ENCODE data around the gene SNAPC2. TPM values are rescaled to one million over a fixed set of nuclear protein-coding genes. Genes with fewer than 3 reads are reported as not detected.

SNAPC2 gene
- polyA plus RNA-seq, 2 donors = 5.6 to 11.3 TPM

DNA sequence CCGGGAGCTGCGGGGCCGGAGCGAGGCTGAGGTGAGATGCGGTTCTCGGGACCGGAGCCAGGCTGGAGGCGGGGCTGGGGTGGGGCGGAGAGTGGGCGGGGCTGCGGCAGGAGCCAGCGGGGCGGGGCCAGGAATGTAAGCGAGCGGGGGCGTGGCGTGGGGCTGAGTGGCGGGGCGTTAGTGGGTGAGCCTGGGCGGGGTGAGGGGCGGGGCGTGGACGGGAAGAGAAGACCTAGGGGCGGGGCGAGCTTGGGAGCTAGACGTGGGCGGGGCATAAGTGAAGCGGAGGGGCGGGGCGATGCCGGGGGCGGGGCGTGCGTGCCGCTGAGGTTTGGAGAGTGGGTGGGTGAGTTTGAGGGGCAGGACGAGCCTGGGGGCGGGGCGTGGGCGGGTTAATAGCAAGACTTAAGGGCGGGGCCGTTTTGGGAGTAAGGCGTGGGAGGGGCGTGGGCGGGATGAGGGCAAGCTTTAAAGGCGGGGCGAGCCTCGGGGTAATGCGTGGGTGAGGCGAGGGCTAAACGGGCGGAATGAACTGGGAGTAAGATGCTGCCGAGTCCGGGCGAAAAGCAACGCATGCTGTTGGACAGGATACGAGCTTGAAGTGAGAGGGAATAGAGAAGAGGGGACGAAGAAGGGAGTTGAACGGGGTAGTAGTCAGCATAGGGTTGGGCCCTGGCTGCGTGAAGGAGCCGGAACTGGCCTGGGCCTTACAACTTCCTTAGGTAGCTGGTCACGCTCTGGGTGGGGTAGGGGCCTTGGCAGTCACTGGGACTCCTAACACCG lies 572 bp downstream of the SNAPC2 start:
- H3K4me1 ChIP-seq (ENCODE audit: control insufficient read depth in 2 of 2, insufficient read depth in 2 of 2, low read length in 1 of 2) = peaks cover 15 to 37% of the 10 kb centered on the region in 2 donors
- peaks cover 0 to 3% of the 10 kb centered on the region in 2 donors for H3K9me3 ChIP-seq (ENCODE audit: control insufficient read depth in 2 of 2, insufficient read depth in 1 of 2, low read depth in 1 of 2, low read length in 1 of 2)
- H3K36me3 ChIP-seq (ENCODE audit: control insufficient read depth in 2 of 2, insufficient read depth in 2 of 2, low read length in 1 of 2) = peaks cover 0 to 14% of the 10 kb centered on the region in 2 donors
- peaks cover 0 to 10% of the 10 kb centered on the region in 2 donors for H3K27me3 ChIP-seq (ENCODE audit: control insufficient read depth in 1 of 2, insufficient read depth in 2 of 2, low read length in 2 of 2)
- H3K27ac ChIP-seq (ENCODE audit: low read depth in 2 of 2, low read length in 1 of 2) = peak overlapping the region; percentile 89 to 97
- WGBS, 2 donors = 1% methylated on average over 45 to 62 of the region's 62 CpGs
- H3K4me3 ChIP-seq (ENCODE audit: low read depth in 1 of 2, low read length in 2 of 2) = peak overlapping the region; percentile 45 to 77

DNA sequence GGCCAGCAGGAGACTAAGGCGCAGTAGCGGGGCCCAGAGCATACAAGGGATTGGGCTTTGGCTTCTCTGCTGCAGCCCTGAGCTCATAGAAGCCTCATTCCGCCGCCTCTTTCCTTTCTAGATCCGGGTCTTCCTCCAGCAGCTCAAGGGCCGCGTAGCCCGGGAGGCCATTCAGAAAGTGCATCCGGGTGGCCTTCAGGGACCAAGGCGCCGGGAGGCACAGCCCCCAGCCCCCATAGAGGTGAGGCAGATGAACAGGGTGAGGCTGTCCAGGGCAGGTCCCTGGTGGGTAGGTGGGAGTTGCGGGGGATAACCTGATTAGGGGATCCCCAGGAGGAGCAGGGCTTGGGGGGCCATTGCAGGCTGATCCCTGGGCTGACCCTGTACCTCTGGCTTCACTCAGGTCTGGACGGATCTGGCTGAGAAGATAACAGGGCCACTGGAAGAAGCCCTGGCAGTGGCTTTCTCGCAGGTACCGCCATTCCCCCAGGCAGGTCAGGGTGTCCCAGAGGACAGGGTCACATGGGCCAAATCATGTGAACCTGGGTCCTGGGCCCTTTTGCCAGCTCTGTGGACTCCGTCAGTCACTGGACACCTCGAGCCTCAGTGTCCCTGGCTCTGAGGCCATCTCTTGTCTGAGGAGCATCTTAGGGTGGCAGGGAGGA lies 1.3 kb downstream of the SNAPC2 start:
- Histone ChIP-seq H3K36me3 (ENCODE audit: control insufficient read depth in 2 of 2, insufficient read depth in 2 of 2, low read length in 1 of 2) (peaks cover 0 to 14% of the 10 kb centered on the region in 2 donors), H3K4me3 (ENCODE audit: low read depth in 1 of 2, low read length in 2 of 2) (peak overlapping the region; percentile 39 to 41), H3K9me3 (ENCODE audit: control insufficient read depth in 2 of 2, insufficient read depth in 1 of 2, low read depth in 1 of 2, low read length in 1 of 2) (peaks cover 0 to 3% of the 10 kb centered on the region in 2 donors), H3K27ac (ENCODE audit: low read depth in 2 of 2, low read length in 1 of 2) (peak overlapping the region; percentile 85 to 91), H3K4me1 (ENCODE audit: control insufficient read depth in 2 of 2, insufficient read depth in 2 of 2, low read length in 1 of 2) (peaks cover 15 to 34% of the 10 kb centered on the region in 2 donors), H3K27me3 (ENCODE audit: control insufficient read depth in 1 of 2, insufficient read depth in 2 of 2, low read length in 2 of 2) (peaks cover 0 to 7% of the 10 kb centered on the region in 2 donors)
- 42 to 50% methylated on average over 17 of the region's 17 CpGs for WGBS, 2 donors

DNA sequence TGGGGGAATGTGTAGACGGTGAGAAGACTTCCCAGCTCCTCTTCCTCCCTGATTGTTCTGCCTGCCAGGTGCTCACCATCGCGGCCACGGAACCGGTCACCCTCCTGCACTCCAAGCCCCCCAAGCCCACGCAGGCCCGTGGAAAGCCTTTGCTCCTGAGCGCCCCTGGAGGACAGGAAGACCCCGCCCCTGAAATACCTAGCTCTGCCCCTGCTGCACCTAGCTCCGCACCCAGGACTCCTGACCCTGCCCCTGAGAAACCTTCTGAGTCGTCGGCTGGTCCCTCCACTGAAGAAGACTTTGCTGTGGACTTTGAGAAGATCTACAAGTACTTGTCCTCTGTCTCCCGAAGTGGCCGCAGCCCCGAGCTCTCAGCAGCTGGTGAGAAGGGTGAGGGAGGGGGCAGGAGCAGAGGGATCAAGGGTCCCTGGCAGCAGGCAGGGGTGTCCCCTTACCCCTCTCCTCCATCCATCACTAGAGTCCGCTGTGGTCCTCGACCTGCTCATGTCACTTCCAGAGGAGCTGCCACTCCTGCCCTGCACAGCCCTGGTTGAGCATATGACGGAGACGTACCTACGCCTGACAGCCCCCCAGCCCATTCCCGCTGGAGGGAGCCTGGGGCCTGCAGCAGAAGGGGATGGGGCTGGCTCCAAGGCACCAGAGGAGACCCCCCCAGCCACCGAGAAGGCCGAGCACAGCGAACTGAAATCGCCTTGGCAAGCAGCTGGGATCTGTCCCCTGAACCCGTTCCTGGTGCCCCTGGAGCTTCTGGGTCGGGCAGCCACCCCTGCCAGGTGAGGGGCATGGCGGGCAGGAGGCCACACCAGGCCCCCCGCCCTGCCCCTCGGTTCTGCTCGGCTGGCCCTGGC lies 2.1 kb downstream of the SNAPC2 start:
- Histone ChIP-seq H3K27me3 (ENCODE audit: control insufficient read depth in 1 of 2, insufficient read depth in 2 of 2, low read length in 2 of 2) (peaks cover 0 to 5% of the 10 kb centered on the region in 2 donors), H3K9me3 (ENCODE audit: control insufficient read depth in 2 of 2, insufficient read depth in 1 of 2, low read depth in 1 of 2, low read length in 1 of 2) (peaks cover 0 to 3% of the 10 kb centered on the region in 2 donors), H3K27ac (ENCODE audit: low read depth in 2 of 2, low read length in 1 of 2) (peak overlapping the region in 1 of 2 donors; percentile 85), H3K36me3 (ENCODE audit: control insufficient read depth in 2 of 2, insufficient read depth in 2 of 2, low read length in 1 of 2) (peaks cover 0 to 18% of the 10 kb centered on the region in 2 donors), H3K4me3 (ENCODE audit: low read depth in 1 of 2, low read length in 2 of 2) (no peak overlapping the region), H3K4me1 (ENCODE audit: control insufficient read depth in 2 of 2, insufficient read depth in 2 of 2, low read length in 1 of 2) (peaks cover 15 to 31% of the 10 kb centered on the region in 2 donors)
- 90 to 93% methylated on average over 27 to 31 of the region's 31 CpGs for WGBS, 2 donors

DNA sequence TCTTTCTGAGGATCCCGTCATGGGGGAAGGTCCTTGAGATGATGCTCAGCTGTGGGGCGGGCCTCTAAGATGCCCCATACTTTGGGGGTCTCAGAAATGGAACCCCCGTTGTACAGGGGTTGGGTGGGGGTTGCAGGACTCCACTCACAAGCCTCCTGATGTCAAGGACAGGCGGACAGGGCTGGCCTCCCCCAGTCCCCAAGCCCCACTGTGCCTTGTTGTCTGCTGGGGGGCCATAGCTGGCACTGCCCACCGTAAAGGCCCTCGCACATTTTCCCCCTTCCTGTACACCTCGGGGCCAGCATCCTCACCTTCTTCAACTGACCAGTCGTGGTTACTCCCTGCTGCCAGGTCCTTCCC lies 2.7 kb downstream of the SNAPC2 start:
- no peaks in the 10 kb centered on the region for H3K9me3 ChIP-seq (ENCODE audit: control insufficient read depth in 2 of 2, insufficient read depth in 1 of 2, low read depth in 1 of 2, low read length in 1 of 2)
- WGBS, 2 donors = 82 to 90% methylated on average over 7 to 8 of the region's 8 CpGs
- peaks cover 0 to 2% of the 10 kb centered on the region in 2 donors for H3K27me3 ChIP-seq (ENCODE audit: control insufficient read depth in 1 of 2, insufficient read depth in 2 of 2, low read length in 2 of 2)
- peaks cover 0 to 18% of the 10 kb centered on the region in 2 donors for H3K36me3 ChIP-seq (ENCODE audit: control insufficient read depth in 2 of 2, insufficient read depth in 2 of 2, low read length in 1 of 2)
- H3K27ac ChIP-seq (ENCODE audit: low read depth in 2 of 2, low read length in 1 of 2) = no peak overlapping the region
- H3K4me3 ChIP-seq (ENCODE audit: low read depth in 1 of 2, low read length in 2 of 2) = no peak overlapping the region
- peaks cover 15 to 29% of the 10 kb centered on the region in 2 donors for H3K4me1 ChIP-seq (ENCODE audit: control insufficient read depth in 2 of 2, insufficient read depth in 2 of 2, low read length in 1 of 2)

GRCh38 chr19:7923295-7924191 lies 3.4 kb downstream of the SNAPC2 start:
- WGBS, 2 donors = 71 to 76% methylated on average over 30 to 31 of the region's 31 CpGs
- H3K27me3 ChIP-seq (ENCODE audit: control insufficient read depth in 1 of 2, insufficient read depth in 2 of 2, low read length in 2 of 2) = no peaks in the 10 kb centered on the region
- H3K36me3 ChIP-seq (ENCODE audit: control insufficient read depth in 2 of 2, insufficient read depth in 2 of 2, low read length in 1 of 2) = peaks cover 0 to 18% of the 10 kb centered on the region in 2 donors
- no peaks in the 10 kb centered on the region for H3K9me3 ChIP-seq (ENCODE audit: control insufficient read depth in 2 of 2, insufficient read depth in 1 of 2, low read depth in 1 of 2, low read length in 1 of 2)
- H3K27ac ChIP-seq (ENCODE audit: low read depth in 2 of 2, low read length in 1 of 2) = peak overlapping the region in 1 of 2 donors; percentile 47
- peaks cover 15 to 30% of the 10 kb centered on the region in 2 donors for H3K4me1 ChIP-seq (ENCODE audit: control insufficient read depth in 2 of 2, insufficient read depth in 2 of 2, low read length in 1 of 2)
- H3K4me3 ChIP-seq (ENCODE audit: low read depth in 1 of 2, low read length in 2 of 2) = no peak overlapping the region

- 67 to 73% methylated on average over 12 of the region's 12 CpGs for WGBS, 2 donors
- H3K9me3 ChIP-seq (ENCODE audit: control insufficient read depth in 2 of 2, insufficient read depth in 1 of 2, low read depth in 1 of 2, low read length in 1 of 2) = no peaks in the 10 kb centered on the region
- no peak overlapping the region for H3K4me3 ChIP-seq (ENCODE audit: low read depth in 1 of 2, low read length in 2 of 2)
- no peaks in the 10 kb centered on the region for H3K27me3 ChIP-seq (ENCODE audit: control insufficient read depth in 1 of 2, insufficient read depth in 2 of 2, low read length in 2 of 2)
- H3K27ac ChIP-seq (ENCODE audit: low read depth in 2 of 2, low read length in 1 of 2) = peak overlapping the region in 1 of 2 donors; percentile 35
- peaks cover 0 to 18% of the 10 kb centered on the region in 2 donors for H3K36me3 ChIP-seq (ENCODE audit: control insufficient read depth in 2 of 2, insufficient read depth in 2 of 2, low read length in 1 of 2)
- H3K4me1 ChIP-seq (ENCODE audit: control insufficient read depth in 2 of 2, insufficient read depth in 2 of 2, low read length in 1 of 2) = peaks cover 15 to 30% of the 10 kb centered on the region in 2 donors
Observed at GRCh38 chr19:7924241-7924640, 4.1 kb downstream of the SNAPC2 start.

DNA sequence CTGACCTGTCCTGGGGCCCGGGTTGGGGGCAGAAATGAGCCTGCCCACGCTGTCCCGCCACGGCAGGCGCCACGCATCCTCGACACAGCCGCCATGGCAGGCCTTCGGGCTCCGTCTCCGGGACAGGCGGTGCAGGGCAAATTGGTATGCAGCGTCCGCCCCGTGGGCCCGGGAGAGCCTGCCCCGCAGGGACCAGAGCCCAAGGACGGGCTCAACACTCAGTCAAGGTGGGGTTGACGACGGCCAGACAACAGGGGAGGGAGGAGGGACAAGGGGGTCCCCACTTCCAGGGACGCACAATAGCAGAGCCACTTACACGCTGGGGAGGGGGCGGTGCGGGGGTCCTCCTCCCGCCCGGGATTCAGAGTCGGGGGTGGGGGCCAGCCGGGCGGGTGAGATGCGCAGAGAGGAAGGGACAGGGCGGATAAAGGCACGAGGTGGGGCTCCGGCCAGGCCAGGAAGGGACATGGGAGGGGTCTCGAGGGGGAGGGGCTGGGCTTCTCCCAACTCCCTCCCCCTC lies 4.6 kb downstream of the SNAPC2 start:
- Histone ChIP-seq H3K4me1 (ENCODE audit: control insufficient read depth in 2 of 2, insufficient read depth in 2 of 2, low read length in 1 of 2) (peaks cover 15 to 28% of the 10 kb centered on the region in 2 donors), H3K9me3 (ENCODE audit: control insufficient read depth in 2 of 2, insufficient read depth in 1 of 2, low read depth in 1 of 2, low read length in 1 of 2) (no peaks in the 10 kb centered on the region), H3K36me3 (ENCODE audit: control insufficient read depth in 2 of 2, insufficient read depth in 2 of 2, low read length in 1 of 2) (peaks cover 0 to 18% of the 10 kb centered on the region in 2 donors), H3K27me3 (ENCODE audit: control insufficient read depth in 1 of 2, insufficient read depth in 2 of 2, low read length in 2 of 2) (no peaks in the 10 kb centered on the region), H3K4me3 (ENCODE audit: low read depth in 1 of 2, low read length in 2 of 2) (no peak overlapping the region), H3K27ac (ENCODE audit: low read depth in 2 of 2, low read length in 1 of 2) (peak overlapping the region; percentile 34 to 52)
- WGBS, 2 donors = 37% methylated on average over 31 to 34 of the region's 34 CpGs

DNA sequence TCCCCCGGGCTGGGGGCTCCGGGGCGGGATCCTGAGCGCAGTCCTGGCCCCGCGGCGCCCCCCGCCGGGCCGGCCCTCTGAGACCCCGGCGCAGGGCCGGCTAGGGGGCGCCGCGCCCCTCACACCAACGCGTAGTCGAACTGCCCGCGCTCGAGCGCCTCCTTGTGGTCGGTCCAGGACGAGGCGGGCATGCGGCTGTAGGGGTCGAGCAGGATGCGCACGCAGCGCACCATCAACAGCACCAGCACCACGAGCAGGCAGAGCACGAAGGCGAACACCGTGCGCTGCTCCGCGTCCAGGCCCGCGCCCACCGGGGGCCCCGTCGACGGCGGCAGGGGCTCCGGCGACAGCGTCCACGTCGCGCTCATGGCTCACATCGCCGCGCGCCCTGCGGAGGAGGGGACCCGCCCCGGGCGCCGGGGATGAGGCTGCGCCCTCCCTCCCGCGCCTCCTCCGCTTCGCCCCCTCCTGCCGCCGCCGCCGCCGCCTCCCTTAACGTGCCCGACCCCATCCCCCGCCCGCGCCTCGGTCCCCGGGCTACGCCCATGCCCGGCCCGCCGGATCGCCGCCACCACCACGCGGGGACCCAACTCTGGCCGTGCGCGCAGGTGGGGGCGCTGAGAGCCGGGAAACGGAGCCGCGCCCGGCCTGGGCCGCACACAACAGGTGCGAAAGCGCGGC lies 5.2 kb downstream of the SNAPC2 start:
- Histone ChIP-seq H3K36me3 (ENCODE audit: control insufficient read depth in 2 of 2, insufficient read depth in 2 of 2, low read length in 1 of 2) (peaks cover 0 to 18% of the 10 kb centered on the region in 2 donors), H3K4me3 (ENCODE audit: low read depth in 1 of 2, low read length in 2 of 2) (peak overlapping the region; percentile 21 to 46), H3K4me1 (ENCODE audit: control insufficient read depth in 2 of 2, insufficient read depth in 2 of 2, low read length in 1 of 2) (peaks cover 15 to 24% of the 10 kb centered on the region in 2 donors), H3K27ac (ENCODE audit: low read depth in 2 of 2, low read length in 1 of 2) (peak overlapping the region; percentile 34 to 52), H3K9me3 (ENCODE audit: control insufficient read depth in 2 of 2, insufficient read depth in 1 of 2, low read depth in 1 of 2, low read length in 1 of 2) (no peaks in the 10 kb centered on the region), H3K27me3 (ENCODE audit: control insufficient read depth in 1 of 2, insufficient read depth in 2 of 2, low read length in 2 of 2) (no peaks in the 10 kb centered on the region)
- WGBS, 2 donors = 0 to 1% methylated on average over 46 to 98 of the region's 98 CpGs
